Activated CD4-positive, alpha-beta T cell treated with anti-CD3 and anti-CD28 coated beads, Interleukin-2, Interleukin-6, amounts not matched to agents 100 ng/mL and 50 ng/mL, durations not matched to agents 16 hours and 8 hours (primary cell): ENCODE data around the gene DPY19L3.

ENCODE experiments used
- DNase-seq: peaks from one replicate; pipeline ENCODE4 v3.0.0-alpha.2; 2020

DPY19L3 gene

DNA sequence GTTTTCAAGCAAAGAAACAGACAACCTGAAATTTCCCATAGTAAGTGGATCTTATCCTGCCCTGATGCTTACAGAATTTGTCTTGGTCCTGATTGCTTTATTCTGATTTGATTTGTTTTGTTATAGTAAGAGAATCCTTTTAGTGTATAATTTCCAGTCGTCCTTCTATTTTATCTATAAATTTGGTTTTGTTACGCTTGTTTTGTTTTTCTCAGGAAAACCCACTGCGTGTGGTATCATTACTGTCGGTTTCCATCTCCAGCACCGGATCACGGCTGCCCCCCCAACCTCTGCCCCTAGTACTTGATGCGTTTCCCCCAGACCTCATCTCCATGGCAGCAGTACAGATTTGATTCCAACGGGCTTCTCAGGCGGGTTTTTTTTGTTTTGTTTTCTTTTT lies 117.4 kb downstream of the DPY19L3 start:
- DNase-seq = no peak

GRCh38 chr19:32526895-32527294 lies 121.3 kb downstream of the DPY19L3 start:
- no peak for DNase-seq

DNA sequence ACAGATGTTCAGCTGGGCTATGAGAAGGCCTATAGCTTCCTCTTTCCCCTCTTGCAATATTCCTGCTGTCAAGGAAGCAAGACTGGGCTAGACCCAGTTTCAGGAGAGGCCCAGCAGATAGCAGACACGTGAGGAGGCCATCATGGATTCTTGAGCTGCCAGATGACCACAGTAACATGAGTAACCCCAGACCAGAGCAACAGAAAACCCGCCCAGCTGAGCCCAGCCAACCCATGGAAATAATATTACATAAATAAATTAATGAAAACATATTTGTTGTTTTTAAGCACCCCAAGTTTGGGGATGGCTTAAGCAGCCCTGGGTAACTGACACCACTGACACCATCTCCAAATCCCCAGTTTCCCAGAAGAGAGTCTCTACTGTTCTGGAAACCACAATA lies 125.2 kb downstream of the DPY19L3 start:
- DNase-seq = no peak

GRCh38 chr19:32532233-32532632 lies 126.7 kb downstream of the DPY19L3 start:
- no peak for DNase-seq
